Measurements from ENCODE around the gene USP38. TPM values are rescaled to one million over a fixed set of nuclear protein-coding genes. Genes with fewer than 3 reads are reported as not detected.

USP38 gene
- total and polyA plus RNA-seq, 2 donors (not counting 1 experiment from before 2014, with no cell fraction given): 13.9 to 15.7 TPM

GRCh38 chr4:143185253-143186107 is 763 bp downstream of the USP38 start:
- DNase-seq (ENCODE audit: low read depth in 2 of 2): peak; percentile 15 to 18
- Histone ChIP-seq H3K27ac (ENCODE audit: insufficient read depth, low read length) (peak overlapping the region; percentile 97), H3K4me1 (ENCODE audit: control insufficient read depth, extremely low read depth, insufficient read depth, low read length) (peaks cover 3% of the 10 kb centered on the region), H3K4me3 (replicated peaks in 1 of 4; ENCODE audit: control extremely low read depth in 1 of 4, insufficient read depth in 1 of 4, low read depth in 3 of 4, low read length in 4 of 4) (peak overlapping the region; percentile 63 to 88 (median 84)), H3K4me2 (ENCODE audit: extremely low read depth, insufficient read depth, low read length) (peak overlapping the region; percentile 98), H3K36me3 (ENCODE audit: control insufficient read depth, insufficient read depth, low read length) (no peaks in the 10 kb centered on the region), H3K27me3 (ENCODE audit: control insufficient read depth, insufficient read depth, low read length) (no peaks in the 10 kb centered on the region), H3K9me3 (ENCODE audit: control insufficient read depth, insufficient read depth, low read depth, low read length) (no peaks in the 10 kb centered on the region), H4K20me1 (ENCODE audit: control insufficient read depth, extremely low read depth, insufficient read depth, low read length) (peaks cover 2% of the 10 kb centered on the region), H3K9ac (ENCODE audit: insufficient read depth, low read length) (peak overlapping the region; percentile 95), H3K79me2 (ENCODE audit: control insufficient read depth, insufficient read depth, low read length) (peaks cover 54% of the 10 kb centered on the region), H2AFZ (ENCODE audit: low read length) (peak overlapping the region; percentile 45)
- TF ChIP-seq EZH2 (IDR thresholded peaks at IDR 0.05; ENCODE audit: low read length, missing control alignments): no peak
- TF ChIP-seq, protein P1, sequence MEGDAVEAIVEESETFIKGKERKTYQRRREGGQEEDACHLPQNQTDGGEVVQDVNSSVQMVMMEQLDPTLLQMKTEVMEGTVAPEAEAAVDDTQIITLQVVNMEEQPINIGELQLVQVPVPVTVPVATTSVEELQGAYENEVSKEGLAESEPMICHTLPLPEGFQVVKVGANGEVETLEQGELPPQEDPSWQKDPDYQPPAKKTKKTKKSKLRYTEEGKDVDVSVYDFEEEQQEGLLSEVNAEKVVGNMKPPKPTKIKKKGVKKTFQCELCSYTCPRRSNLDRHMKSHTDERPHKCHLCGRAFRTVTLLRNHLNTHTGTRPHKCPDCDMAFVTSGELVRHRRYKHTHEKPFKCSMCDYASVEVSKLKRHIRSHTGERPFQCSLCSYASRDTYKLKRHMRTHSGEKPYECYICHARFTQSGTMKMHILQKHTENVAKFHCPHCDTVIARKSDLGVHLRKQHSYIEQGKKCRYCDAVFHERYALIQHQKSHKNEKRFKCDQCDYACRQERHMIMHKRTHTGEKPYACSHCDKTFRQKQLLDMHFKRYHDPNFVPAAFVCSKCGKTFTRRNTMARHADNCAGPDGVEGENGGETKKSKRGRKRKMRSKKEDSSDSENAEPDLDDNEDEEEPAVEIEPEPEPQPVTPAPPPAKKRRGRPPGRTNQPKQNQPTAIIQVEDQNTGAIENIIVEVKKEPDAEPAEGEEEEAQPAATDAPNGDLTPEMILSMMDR (conservative IDR thresholded peaks at IDR 0.05 in 1 of 2, IDR thresholded peaks at IDR 0.05 in 1 of 2; ENCODE audit: low read depth in 1 of 2, low read length in 2 of 2): no peak

DNA sequence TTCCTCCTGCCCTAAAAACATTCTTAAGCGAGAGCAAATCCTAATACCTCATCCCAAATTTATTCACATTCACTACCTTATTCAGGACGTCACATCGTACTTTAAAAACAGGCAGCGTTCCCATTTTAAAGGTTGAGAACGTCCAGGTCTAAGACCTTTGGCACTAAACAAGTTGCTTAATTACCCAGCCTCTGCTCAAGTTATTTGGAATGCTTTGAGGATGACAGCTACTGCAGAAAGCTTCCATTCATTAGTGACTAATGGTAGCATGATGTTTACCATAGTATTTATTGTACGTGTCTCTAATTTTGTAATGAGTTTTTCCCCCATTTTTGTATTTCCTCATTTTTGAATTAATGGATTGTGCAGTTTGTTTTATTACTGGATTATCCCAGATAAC is 1.5 kb downstream of the USP38 start:
- peak; percentile 9 to 55 for DNase-seq (ENCODE audit: low read depth in 2 of 2)
- H3K9ac ChIP-seq (ENCODE audit: insufficient read depth, low read length): peak overlapping the region; percentile 95
- no peak for TF ChIP-seq EZH2 (IDR thresholded peaks at IDR 0.05; ENCODE audit: low read length, missing control alignments)
- TF ChIP-seq, protein P1 (conservative IDR thresholded peaks at IDR 0.05 in 1 of 2, IDR thresholded peaks at IDR 0.05 in 1 of 2; ENCODE audit: low read depth in 1 of 2, low read length in 2 of 2): no peak
- no peak overlapping the region for H2AFZ ChIP-seq (ENCODE audit: low read length)
- H3K4me1 ChIP-seq (ENCODE audit: control insufficient read depth, extremely low read depth, insufficient read depth, low read length): peaks cover 3% of the 10 kb centered on the region
- H3K27ac ChIP-seq (ENCODE audit: insufficient read depth, low read length): peak overlapping the region; percentile 97
- peak overlapping the region; percentile 63 to 88 (median 84) for H3K4me3 ChIP-seq (replicated peaks in 1 of 4; ENCODE audit: control extremely low read depth in 1 of 4, insufficient read depth in 1 of 4, low read depth in 3 of 4, low read length in 4 of 4)
- H3K4me2 ChIP-seq (ENCODE audit: extremely low read depth, insufficient read depth, low read length): peak overlapping the region; percentile 98
- H3K9me3 ChIP-seq (ENCODE audit: control insufficient read depth, insufficient read depth, low read depth, low read length): no peaks in the 10 kb centered on the region
- H4K20me1 ChIP-seq (ENCODE audit: control insufficient read depth, extremely low read depth, insufficient read depth, low read length): peaks cover 2% of the 10 kb centered on the region
- H3K27me3 ChIP-seq (ENCODE audit: control insufficient read depth, insufficient read depth, low read length): no peaks in the 10 kb centered on the region
- H3K79me2 ChIP-seq (ENCODE audit: control insufficient read depth, insufficient read depth, low read length): peaks cover 61% of the 10 kb centered on the region
- no peaks in the 10 kb centered on the region for H3K36me3 ChIP-seq (ENCODE audit: control insufficient read depth, insufficient read depth, low read length)

DNA sequence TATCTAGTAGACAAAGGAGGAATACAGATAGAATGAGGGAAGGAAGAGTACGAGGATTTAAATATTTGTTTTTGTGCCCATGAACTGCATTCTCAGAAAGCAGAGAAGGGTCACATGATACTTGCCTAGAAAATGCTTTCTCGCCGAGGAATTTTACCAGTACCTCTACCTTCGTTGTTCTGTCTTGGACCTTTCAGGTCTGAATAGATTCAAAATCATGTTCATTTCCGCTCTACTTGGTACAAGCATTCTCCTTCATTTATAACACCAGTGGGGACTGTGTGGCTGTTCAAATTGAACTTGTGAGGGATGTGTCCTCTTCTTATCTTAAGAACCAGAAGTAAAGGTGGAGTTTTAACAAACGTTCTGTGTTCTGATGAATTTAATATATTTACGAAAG is 1.9 kb downstream of the USP38 start:
- Histone ChIP-seq H2AFZ (ENCODE audit: low read length) (no peak overlapping the region), H3K4me2 (ENCODE audit: extremely low read depth, insufficient read depth, low read length) (peak overlapping the region; percentile 98), H3K27me3 (ENCODE audit: control insufficient read depth, insufficient read depth, low read length) (no peaks in the 10 kb centered on the region), H3K9ac (ENCODE audit: insufficient read depth, low read length) (peak overlapping the region; percentile 57), H3K27ac (ENCODE audit: insufficient read depth, low read length) (peak overlapping the region; percentile 97), H3K4me3 (replicated peaks in 1 of 4; ENCODE audit: control extremely low read depth in 1 of 4, insufficient read depth in 1 of 4, low read depth in 3 of 4, low read length in 4 of 4) (peak overlapping the region; percentile 63 to 88 (median 84)), H3K36me3 (ENCODE audit: control insufficient read depth, insufficient read depth, low read length) (no peaks in the 10 kb centered on the region), H4K20me1 (ENCODE audit: control insufficient read depth, extremely low read depth, insufficient read depth, low read length) (peaks cover 2% of the 10 kb centered on the region), H3K9me3 (ENCODE audit: control insufficient read depth, insufficient read depth, low read depth, low read length) (no peaks in the 10 kb centered on the region), H3K79me2 (ENCODE audit: control insufficient read depth, insufficient read depth, low read length) (peaks cover 64% of the 10 kb centered on the region), H3K4me1 (ENCODE audit: control insufficient read depth, extremely low read depth, insufficient read depth, low read length) (peaks cover 3% of the 10 kb centered on the region)
- peak; percentile 23 for DNase-seq (ENCODE audit: low read depth in 2 of 2)
- TF ChIP-seq, protein P1 (conservative IDR thresholded peaks at IDR 0.05 in 1 of 2, IDR thresholded peaks at IDR 0.05 in 1 of 2; ENCODE audit: low read depth in 1 of 2, low read length in 2 of 2): no peak
